GM21360 (cell line): ENCODE data around the gene GPC5.
A peak's percentile ranks its signal among the peaks of the same experiment; 100 is the strongest.
"Not testable (repeated sequence)": the region's sequence is repeated elsewhere in the genome, so short reads cannot be mapped to it uniquely, and the experiment has no call there.

Experiments used
- ATAC-seq: cut with Tn5 transposase; IDR thresholded peaks from one replicate; pipeline ENCODE4 v1.9.1; 2021; ENCODE audit warnings: mild to moderate bottlenecking, moderate library complexity; ENCODE audit not compliant: unreplicated experiment

GPC5 gene

DNA sequence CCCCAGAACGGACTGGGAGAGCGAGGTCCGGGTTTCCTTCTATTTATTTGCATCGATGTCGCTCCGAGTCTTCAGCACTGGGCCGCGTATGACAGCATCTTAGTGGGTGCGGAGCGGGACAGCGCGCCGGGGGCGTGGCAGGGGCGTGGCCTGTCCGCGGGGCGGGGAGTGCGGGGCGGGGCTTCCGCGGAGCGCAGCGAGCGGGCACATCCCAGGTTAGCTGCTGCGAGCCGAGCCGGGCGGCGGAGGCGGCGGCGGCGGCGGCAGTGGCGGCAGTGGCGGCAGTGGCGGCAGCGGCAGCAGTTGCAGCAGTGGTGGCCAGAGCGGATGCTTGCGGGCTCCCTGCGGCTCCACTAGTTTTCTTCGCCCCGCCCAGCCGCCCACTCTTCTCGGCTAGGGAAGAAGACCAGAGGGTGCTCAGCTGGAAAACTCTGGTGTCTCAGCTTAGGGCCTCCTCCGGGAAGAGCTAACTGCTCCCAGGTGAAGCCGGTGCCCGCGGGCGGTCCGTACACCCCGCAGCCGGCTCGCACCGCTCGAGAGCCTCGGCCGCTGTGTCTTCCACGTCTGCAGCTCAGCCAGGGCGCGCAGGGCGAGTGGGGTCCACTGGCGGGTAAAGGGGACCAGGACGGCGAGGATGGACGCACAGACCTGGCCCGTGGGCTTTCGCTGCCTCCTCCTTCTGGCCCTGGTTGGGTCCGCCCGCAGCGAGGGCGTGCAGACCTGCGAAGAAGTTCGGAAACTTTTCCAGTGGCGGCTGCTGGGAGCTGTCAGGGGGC is at the start of gene GPC5:
TSS of gene GPC5 (plus strand) at position 209 of the 776 bp plus-strand sequence.
- ATAC-seq, result peak; percentile 99

DNA sequence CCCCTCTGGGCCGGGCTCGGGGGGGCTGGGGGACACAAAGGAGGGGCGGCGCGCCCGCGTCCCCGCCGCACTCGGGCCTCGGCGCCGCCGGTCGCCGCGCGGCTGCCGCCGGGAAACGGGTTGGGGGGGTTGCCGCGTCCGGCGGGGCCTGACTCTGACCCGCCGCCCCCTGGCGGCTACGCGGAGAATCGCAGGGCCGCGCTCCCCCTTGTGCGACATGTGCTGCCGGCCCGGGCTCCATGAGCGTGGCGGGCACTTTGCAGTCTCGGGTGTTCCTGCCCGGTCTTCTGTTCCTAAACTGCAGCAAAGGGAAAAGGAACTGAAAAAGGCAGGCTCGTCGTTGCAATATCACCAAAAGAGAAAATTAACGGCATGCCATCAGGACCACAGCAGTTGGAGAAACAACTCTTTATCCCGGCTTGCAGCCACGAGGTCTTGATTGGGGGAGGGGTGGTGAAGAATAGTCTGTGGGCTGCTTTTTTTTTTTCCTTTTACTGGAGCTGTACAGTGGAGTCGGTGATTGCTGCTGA is 49.5 kb upstream of the GPC5 start:
- ATAC-seq, result peak; percentile 43

DNA sequence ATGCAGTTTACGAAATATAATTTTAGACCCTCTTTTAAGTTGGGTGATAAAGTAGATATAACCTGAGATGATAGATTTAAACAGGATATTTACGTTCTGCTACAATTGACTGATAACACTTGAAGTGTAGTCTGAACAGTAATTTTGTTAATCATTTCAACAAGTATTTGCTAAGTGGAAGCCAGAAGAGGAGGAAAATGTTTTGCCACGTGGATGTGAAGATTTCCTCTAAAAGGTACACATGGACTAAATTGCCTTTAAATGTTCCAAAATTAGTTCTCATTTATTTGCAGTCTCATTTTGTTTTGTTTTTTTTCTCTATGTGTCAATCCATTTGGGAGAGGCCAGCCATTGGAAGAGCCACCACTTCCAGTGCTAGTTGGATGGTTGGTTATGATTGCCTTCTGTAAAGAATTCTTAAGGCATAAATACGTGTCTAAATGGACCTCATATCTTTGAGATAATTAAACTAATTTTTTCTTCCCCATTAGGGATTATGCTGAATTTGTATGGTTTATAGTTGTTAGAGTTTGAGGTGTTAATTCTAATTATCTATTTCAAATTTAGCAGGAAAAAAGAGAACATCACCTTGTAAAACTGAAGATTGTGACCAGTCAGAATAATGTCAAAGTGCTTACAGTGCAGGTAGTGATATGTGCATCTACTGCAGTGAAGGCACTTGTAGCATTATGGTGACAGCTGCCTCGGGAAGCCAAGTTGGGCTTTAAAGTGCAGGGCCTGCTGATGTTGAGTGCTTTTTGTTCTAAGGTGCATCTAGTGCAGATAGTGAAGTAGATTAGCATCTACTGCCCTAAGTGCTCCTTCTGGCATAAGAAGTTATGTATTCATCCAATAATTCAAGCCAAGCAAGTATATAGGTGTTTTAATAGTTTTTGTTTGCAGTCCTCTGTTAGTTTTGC is 48.2 kb upstream of the GPC5 start:
- ATAC-seq, result no peak

DNA sequence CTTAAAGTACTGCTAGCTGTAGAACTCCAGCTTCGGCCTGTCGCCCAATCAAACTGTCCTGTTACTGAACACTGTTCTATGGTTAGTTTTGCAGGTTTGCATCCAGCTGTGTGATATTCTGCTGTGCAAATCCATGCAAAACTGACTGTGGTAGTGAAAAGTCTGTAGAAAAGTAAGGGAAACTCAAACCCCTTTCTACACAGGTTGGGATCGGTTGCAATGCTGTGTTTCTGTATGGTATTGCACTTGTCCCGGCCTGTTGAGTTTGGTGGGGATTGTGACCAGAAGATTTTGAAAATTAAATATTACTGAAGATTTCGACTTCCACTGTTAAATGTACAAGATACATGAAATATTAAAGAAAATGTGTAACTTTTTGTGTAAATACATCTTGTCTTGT is 47.3 kb upstream of the GPC5 start:
- ATAC-seq, result no peak

DNA sequence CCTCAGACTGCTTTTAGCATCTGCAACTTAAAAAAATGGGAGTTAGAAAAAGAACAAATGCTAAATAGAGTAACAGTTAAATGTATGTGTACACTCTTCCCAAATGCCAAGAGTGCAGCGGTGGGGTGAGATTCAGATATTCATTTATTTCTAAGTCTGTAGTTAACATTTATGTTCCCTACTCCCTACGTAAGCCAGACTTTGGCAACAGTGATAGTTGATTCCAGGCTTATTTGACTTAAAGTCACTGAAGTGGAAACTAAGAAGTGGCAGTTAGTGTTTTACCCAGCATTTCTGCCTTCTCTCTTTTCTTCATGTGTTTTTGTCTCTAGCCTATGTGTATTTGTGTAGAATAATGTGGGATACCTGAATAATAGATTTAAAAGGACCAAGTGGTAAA is 46.4 kb upstream of the GPC5 start:
- no peak for ATAC-seq

DNA sequence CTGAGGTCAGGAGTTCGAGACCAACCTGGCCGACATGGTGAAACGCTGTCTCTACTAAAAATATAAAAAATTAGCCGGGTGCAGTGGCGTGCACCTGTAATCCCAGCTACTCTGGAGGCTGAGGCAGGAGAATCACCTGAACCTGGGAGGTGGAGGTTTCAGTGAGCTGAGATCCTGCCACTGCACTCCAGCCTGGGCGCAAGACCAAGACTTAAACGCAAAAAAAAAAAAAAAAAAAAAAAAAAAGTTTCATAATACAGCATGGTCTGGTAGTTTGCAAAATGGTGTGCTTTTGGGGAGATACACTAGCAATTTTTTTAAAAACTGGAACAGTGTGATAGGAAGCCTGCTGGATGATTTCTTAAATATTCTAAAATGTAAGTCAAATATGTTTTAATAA is 45.5 kb upstream of the GPC5 start:
- not testable (repeated sequence) for ATAC-seq

DNA sequence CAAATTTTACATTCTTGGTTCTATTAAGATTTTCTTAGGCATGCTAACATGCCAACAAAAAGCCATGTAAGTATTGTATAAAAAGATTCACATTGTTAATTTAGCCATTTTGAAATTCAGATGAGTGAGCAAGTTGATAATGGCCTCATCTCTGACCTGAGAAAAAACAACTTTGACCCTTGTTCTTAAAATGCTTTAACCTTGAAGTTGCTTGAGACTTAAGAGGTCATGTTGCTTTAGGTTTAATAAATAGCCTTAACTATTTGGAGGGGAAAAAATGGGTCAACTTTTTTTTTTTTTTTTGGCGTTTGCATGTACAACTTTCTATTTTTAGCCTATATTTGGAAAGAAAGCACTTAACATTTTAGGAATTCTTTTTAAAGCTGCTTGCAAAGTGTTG is 44.9 kb upstream of the GPC5 start:
- no peak for ATAC-seq

DNA sequence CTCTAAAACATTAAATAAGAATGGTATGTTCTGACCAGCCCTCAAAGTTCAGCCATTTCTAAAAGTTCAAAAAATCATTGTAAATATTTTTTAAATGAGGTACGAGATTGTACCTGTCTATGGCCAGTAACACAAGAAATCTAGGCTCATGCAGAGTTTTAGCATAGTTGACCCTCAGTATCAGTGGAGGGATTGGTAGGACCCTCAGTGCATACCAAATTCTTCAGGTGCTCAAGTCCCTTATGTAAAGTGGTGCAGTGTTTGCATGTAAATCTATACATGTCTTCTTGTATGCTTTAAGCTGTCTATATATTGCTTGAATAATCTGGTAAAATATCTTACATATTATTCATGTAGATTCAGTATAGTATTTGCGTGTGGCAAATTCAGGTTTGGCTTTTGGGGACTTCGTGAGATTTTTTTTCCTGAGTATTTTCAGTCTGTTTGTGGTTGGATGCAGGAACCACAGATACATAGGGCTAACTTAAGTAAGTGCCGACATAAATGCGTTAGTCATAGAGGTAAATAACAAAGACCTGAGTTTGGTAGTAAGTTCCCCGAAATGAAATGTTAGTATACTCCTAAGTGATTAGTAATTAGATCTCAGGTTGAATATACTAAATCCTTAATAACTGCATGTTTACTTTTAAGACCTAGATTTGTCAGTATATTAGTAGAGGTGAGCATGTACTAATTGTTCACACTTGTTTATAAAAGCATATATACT is 43.2 kb upstream of the GPC5 start:
- no peak for ATAC-seq

DNA sequence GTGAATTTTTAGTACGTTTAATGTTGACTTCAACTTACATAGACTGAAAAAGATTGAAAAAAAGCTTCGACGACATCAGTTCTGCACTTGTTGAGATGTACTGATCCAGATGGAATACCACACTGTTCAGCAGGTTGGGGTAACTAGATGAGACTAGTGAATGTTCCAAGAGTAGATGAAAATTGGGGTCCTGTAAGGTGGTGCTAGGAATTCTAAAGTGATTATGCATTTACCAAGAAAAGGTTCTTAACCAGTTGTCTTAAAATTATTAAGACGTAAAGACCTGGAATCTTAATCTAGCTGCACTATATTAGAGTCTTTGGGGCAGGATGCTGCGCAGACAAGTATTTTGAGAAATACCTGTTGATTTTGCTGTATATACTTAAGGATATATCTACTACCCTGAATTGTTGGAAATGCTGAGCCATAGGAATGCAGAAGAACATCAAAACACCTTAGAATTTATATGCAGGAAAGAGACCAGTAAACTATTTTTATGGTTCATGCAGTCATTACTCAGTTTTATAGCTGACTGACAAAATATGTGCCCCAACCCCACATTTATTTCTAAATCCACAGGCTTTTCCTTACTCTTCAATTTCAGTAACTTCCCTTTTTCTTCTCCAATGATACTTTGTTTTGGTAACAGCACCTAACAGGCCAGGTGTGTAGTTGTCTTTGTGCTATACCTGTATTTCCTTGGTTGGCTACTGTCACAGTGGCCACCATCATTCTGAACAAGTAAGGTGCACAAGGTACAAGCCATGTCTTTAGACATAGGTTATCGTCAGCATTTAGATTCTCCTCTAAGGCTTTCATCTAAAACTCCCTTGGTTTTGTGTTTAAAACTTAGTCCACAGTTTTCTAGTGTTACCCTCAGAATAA is 42.4 kb upstream of the GPC5 start:
- ATAC-seq, result no peak

DNA sequence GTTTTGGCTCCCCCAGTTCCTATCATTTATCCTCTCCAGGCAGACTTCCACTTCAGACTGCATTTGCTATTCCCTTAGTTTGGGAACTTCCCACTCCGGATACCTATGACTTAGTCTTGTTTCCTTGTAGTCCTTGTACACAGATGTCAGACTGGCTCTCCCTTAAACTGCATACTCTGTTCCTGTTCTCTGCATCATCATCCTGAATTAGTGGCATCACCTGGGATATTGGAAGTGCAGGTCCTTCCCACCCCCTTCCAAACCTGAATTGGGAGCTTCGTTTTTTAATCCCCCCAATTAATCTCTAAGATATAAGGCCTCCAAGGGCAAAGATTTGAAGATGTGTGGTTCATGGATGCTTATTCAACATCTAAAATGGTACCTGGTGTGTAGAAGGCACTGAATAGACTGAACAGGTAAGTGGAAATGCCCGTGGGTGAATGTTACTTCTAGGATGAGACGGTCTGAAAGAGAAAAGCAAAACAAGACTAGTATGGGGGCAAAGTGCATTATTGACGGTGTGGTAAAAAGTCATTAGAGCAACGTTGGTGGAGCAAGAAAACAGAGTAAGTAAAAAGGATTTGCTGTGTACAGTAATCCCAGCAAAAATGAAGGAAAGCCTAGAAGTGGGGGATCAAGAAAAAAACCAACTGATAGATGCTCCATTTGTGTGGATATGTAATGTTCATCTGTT is 41.4 kb upstream of the GPC5 start:
- ATAC-seq, result no peak

DNA sequence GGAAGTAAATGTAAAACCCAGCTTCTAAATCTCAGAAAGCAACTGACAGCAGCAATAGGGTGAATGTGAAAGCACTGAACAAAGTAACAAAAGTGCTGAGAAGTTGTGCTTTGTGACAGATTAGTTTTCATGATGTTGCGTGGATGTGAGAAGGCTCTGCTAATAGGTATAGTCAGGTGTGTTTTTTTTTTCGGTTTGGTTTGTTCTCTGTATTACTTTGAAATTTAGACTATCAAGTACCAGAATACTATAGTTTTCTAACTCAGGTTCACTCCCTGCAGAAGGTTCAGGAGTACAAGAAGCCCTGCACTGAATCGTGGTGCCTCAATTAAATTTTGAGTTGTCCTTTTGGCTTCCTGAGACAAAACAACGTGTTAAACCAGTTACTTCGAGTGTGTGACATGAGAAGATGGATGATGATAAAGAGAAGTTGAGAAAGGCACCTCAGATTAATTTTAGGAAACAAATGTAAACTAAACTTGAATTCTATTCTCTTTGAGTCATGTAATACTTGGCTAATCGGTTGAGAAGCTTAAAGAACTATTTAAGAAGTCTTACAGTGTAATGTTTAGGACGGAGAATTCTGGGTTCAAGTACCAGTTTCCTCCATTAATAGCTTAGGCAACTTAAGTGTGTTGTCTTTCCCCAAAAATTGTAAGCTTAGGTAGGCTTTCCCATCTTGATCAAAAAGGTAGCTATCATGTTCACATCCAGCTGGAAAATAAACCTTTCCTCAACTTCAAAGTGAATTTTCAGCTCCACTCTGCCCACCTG is 40.6 kb upstream of the GPC5 start:
- ATAC-seq, result no peak

DNA sequence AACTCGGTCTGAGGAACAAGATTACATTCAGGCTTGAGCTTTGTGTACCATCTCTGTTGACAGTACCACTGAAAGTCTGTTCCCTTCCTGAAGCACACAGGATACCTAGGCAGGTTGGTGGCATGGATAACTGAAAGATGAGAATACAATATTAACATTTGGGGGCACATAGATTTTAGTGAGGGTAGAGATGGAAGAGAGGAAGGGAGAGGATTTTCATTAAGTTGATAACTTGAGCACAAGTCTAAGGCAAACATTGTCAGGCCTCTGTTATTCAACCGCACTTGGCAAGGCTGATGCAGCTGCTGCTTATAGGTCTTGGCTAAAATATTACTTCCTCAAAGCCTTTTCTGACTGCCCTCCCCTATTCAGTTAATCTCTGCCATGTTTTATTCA is 40.0 kb upstream of the GPC5 start:
- no peak for ATAC-seq

DNA sequence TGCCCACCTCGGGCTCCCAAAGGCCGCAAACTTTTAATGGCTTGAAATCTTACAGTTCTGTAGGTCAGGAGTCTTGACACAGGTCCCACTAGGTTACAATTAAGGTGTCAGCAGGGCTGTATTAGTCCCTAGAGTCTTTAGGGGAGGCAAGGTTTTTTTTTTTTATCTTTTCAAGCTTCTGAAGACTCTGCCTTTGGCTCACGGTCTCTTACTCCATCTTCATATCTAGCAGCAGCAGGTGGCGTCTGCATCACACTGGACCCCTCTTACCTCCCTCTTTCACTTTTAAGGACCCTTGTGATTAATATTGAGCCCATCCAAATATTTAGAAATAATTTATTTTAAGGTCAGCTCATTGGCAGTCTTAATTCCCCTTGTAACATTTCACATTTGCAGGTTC is 39.3 kb upstream of the GPC5 start:
- ATAC-seq, result no peak

DNA sequence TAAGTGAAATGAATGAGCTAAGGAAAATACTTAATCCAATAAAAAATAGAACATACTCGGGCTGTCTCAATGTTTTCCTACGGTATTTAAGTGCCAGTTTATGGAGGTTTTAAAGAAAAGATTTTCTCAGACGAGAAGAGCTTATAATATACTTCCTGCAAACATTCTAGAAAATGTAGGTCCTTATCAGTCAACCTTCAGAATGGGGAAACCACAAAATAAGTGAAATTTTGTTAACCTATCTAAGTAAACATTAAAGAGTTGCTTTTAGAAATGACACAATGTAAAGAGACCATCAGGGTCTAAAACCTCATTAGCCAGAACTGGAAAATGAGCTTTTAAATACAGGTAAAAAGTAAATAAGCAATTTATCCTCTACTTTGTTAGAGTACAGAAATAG is 38.8 kb upstream of the GPC5 start:
- ATAC-seq, result no peak

DNA sequence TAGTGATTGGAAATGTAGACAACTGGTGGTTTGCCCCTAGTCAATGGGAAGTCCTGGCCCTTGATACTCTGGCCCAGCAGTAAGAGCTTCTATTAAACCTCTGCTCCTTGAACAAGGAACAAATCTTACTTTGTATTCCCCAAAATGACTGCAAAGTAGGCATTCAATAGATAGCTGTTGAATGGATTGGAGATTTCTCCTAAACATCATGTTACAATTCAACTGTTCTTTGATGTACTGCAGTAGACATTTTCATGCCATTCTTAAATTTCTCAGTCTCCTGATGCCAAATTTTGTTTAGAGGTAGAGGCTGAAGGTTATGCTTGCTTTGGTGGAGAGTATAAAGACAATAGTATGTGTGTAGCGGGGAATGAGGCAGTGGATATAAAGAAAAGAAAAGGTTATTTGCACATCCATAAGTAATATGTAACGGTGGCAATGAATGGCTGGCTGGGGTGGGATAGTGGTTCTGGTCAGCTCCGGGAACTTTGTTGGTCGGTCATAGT is 38.1 kb upstream of the GPC5 start:
- ATAC-seq, result no peak

DNA sequence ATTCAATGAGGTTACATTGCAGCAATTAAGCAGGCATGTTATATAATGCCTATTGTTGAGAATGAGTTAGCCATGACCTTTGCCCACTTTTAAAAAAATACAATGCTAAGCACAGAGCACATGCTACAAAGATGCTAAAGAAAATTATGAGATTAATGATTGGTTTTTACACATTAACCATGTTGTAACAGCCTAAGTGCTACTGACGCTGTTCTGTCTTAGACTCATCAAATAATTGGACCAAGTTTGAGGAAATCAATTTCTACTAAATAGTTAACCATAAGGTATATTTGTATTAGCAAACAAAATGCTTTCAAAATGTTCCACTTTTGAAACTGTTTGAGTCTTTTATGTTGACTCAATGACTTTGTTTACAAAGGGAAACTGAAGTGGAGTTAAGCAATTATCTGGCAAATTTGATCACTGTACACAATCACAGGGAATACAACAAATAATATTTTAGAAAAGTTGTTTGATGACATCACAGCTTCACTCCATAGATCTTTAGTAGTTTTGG is 36.6 kb upstream of the GPC5 start:
- no peak for ATAC-seq

DNA sequence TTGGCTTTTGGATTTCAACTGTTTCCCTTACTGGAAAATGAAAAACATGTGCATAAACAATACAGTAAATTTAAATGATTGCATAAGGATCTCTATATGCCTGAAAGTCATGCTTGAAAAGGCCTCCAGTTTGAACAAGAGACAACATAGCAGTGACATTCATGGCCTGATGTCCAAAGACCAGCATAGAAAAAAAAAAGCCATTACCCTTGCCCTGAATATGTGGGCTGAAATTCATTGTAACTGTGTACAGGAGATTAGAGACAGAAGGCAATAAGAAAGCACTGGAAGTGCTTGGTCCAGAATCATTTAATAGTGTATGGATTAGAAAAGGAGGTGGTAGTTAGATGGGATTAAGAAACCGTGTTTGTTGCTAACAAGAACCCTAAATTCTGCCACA is 35.5 kb upstream of the GPC5 start:
- no peak for ATAC-seq

DNA sequence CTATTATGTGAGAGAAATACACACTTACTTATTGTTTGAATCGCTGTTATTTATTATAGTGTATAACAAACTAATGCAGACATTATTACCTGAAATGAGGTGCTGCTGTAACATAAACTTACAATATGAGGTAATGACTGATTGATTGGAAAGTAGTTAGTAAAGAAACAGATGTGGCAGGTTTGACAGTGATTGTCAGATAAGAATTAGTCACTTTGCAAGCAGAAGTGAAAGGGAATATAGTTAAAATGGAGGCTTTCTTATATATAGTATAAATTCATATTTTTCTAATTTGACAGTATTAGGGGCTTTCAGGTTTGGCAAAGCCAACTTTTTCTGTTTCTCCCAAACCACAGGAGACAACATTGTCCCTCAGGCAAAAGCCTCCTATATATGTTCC is 30.3 kb upstream of the GPC5 start:
- no peak for ATAC-seq
